GM19395 (cell line): ENCODE measurements around the gene COPZ1.

Source experiments
- ATAC-seq: cut with Tn5 transposase; IDR thresholded peaks from one replicate; pipeline ENCODE4 v1.9.1; 2021; ENCODE audit warnings: mild to moderate bottlenecking, moderate library complexity; ENCODE audit not compliant: unreplicated experiment

The COPZ1 gene

DNA sequence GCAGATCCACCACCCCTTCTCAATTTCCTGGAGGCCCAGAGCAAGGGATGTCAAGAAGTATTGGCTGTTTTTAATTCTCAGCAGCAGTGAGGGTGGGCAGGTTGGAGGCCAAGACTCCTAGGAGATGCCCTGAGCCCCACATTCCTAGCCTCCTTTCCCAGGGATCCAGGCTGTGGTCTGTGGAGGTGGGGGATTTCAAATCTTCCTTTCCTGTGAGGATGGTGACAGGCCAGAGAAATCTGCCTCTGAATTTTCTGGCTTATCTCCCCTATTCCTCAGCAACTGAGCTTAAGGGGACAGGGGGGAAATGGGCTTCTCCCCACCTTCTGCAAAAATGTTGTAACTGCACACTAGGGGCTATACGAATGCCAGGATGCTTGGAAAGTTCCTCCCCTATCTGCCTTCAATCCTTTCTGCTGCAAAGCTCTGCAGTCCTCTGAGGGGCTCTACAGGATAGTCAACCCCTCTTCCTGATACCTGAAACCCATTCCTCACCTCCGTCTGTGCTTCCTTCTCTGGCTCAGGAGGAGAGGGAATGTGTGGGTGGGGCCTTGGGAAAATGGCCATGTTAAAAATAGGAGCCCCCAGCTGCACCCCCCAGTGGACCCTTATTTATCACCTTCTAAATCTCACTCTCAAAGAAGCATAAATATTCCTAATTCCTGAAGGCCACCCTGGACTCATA lies 32.7 kb downstream of the COPZ1 start:
- ATAC-seq, result no peak

- peak; percentile 33 for ATAC-seq
These were observed 33.4 kb downstream of the COPZ1 start for GRCh38 chr12:54358191-54358944.

- peak; percentile 99 for ATAC-seq
These were observed 34.2 kb downstream of the COPZ1 start for GRCh38 chr12:54358945-54359761.

- ATAC-seq, result no peak
These were observed 34.9 kb downstream of the COPZ1 start for GRCh38 chr12:54359762-54360351.

DNA sequence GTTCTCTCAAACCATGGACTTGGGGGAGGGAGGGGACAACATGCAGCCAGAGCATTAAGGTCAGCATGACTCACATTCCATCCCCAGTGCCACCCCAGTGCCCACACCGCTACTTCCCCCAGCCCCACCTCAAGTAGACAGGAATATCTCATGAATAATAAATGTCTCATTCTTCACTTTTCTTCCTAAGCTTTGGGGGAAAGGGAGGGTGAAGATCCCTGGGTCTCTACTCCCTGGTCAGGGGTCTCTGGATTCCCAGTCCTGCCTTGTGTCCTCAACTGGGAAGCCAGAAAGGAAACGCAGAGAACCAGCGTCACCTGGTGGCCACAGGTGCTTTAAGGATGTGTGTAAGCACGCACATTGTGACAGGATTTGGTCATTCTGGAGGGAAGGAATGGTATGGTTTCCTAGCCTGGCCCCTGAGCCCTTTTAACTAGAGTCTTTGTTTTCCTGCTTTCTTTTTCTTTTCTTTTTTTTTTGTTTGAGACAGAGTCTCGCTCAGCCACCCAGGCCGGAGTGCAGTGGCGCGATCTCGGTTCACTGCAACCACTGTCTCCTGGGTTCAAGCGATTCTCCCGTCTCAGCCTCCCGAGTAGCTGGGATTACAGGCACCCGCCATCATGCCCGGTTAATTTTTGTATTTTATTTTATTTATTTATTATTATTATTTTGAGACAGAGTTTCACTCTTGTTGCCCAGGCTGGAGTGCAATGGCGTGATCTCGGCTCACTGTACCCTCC lies 36.0 kb downstream of the COPZ1 start:
- no peak for ATAC-seq

DNA sequence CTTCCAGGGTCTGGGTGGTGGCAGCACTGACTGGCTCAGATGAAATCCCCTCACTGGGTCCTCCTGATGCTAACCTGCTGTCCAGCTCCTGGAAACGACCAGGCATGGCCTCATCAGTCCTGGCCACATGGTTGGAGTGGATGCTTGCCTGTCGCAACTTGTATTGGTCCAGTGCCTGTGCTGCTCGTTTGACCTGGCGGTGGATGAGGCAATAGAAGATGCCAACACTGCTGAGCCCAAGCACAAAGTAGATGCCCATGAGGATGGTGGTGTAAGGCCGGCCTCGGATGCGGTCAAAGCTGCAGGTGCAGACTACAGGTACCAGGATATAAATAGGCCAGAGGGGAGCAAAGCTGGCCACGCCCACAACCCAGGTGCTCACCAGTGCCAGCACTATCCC lies 38.1 kb downstream of the COPZ1 start:
- no peak for ATAC-seq

- no peak for ATAC-seq
These were observed 38.7 kb downstream of the COPZ1 start for GRCh38 chr12:54363618-54364017.

DNA sequence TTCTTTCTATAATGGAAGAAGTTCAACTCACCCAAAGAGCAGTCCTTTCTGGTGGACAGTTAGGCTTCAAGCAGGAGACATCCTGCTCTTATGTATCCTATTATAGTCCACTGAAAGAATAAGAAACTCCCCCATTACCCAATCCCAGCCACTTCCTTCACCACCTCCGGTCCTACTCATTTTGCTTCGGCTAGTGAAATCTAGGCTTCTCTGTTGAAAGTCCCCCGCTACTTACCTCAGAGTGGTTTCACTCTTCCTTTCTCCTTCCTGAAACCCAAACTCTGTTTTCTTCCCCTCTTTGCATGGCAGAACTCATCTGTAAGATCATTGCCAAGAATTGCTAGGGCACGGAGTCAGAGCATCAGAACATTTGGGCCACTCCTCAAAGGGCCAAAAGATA lies 39.5 kb downstream of the COPZ1 start, which contains the start of gene GPR84:
Gene GPR84 (minus strand): TSS at position 74 of the 400 bp plus-strand sequence. CDS start 635 bp downstream, outside the sequence.
- peak; percentile 57 for ATAC-seq

DNA sequence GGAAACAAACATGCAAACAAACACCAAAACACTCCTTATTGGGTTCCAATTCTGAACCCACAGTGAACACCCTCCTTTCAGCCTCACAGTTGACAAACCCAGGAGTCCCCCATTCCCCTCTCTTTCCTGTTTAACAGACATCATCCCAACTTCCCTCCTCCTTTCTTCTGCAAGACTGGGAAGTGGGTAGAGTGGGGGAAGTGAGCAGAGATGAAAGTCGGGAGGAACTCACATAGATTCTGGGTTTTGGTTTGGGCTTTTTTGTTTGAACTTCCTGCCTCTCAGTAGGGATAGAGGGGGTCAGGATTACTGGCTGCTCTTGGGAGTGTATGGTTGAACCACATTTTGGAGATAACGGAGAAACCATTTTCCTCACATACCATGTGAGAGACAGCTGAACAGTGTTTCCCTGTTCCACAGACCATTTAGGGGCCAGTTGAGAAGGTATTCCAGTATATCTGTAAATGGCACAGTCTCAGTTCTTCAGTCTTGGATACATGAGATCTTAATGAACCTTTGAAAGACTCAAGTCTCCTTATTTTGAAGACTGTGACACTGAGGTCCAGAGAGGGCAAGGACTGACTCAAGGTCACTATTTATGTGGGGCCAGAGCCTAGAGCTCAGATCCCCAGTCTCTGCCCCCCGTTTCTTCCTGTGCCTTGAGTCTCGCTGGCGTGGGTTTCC lies 43.2 kb downstream of the COPZ1 start:
- peak; percentile 29 for ATAC-seq

- ATAC-seq, result peak; percentile 78
These were observed 44.0 kb downstream of the COPZ1 start for GRCh38 chr12:54368709-54369596.

GRCh38 chr12:54369597-54370131 lies 44.7 kb downstream of the COPZ1 start:
- no peak for ATAC-seq

- ATAC-seq, result no peak
These were observed 45.3 kb downstream of the COPZ1 start for GRCh38 chr12:54370171-54370730.

DNA sequence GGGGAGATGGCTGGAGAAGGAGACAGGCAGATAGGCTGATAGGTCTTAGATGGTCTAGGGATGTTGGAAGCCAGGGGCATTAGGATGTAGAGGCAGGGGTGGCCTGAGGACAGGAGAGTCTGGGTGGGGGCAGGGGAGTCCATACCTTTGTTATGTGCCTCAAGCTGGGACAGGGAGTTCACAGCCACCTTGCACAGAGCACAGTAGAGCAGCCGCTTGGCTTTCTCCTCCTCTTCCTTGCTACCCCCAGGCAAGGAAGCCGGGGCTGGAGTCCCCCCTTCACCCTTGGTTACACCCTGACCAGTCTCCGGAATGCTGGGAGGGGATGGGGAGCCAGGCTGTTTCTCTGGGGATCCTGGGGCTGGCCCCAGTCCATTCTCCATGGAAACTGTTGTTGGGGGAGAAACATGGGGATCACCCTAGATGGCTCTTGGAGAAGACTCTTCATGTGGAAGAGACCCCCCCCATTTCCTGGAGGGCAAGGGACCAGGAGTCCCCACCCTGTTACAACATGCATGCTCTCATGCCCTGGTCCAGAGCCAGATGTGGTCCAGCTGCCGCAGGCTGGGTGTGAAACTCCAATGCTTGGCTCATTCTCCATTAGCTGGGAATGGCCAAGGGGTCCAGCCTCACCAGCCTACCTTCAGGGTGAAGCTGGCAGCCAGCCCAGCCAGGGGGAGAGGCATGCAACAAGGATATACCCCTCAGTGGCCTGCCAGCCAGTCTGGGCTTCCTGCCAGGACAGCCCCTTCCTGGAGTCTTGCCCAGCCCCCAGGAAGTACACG lies 46.6 kb downstream of the COPZ1 start:
- no peak for ATAC-seq

GRCh38 chr12:54372113-54372806 lies 47.3 kb downstream of the COPZ1 start:
- no peak for ATAC-seq

- ATAC-seq, result no peak
These were observed 49.0 kb downstream of the COPZ1 start for GRCh38 chr12:54373649-54374561.
